ENCODE measurements around the gene CCDC50.

The CCDC50 gene

GRCh38 chr3:191328962-191329653, at the start of gene CCDC50:
CCDC50 (plus strand) TSS chr3:191329394; CDS start chr3:191329675, 281 bp downstream.
- peak; percentile 34 to 74 for DNase-seq

- no peak for DNase-seq
Observed at GRCh38 chr3:191280111-191280510, 49.1 kb upstream of the CCDC50 start.

- no peak for DNase-seq
Observed at GRCh38 chr3:191280882-191281281, 48.3 kb upstream of the CCDC50 start.

GRCh38 chr3:191282251-191283185, 46.7 kb upstream of the CCDC50 start:
- DNase-seq, result no peak

GRCh38 chr3:191283400-191283799, 45.8 kb upstream of the CCDC50 start:
- DNase-seq, result no peak

GRCh38 chr3:191290311-191291025, 38.7 kb upstream of the CCDC50 start:
- no peak for DNase-seq

- DNase-seq, result no peak
Observed at GRCh38 chr3:191292243-191293015, 36.8 kb upstream of the CCDC50 start.

- no peak for DNase-seq
Observed at GRCh38 chr3:191294291-191294690, 34.9 kb upstream of the CCDC50 start.

GRCh38 chr3:191296041-191296541, 33.1 kb upstream of the CCDC50 start:
- DNase-seq, result no peak

- no peak for DNase-seq
Observed at GRCh38 chr3:191298846-191299245, 30.3 kb upstream of the CCDC50 start.

- DNase-seq, result no peak
Observed at GRCh38 chr3:191300422-191300821, 28.8 kb upstream of the CCDC50 start.

GRCh38 chr3:191301017-191301416, 28.2 kb upstream of the CCDC50 start:
- no peak for DNase-seq

- DNase-seq, result no peak
Observed at GRCh38 chr3:191301782-191302411, 27.3 kb upstream of the CCDC50 start.

GRCh38 chr3:191302451-191302850, 26.7 kb upstream of the CCDC50 start:
- no peak for DNase-seq

GRCh38 chr3:191303596-191303995, 25.6 kb upstream of the CCDC50 start:
- DNase-seq, result no peak

- no peak for DNase-seq
Observed at GRCh38 chr3:191306428-191306827, 22.8 kb upstream of the CCDC50 start.

GRCh38 chr3:191307341-191307740, 21.9 kb upstream of the CCDC50 start:
- no peak for DNase-seq

- DNase-seq, result no peak
Observed at GRCh38 chr3:191313296-191313695, 15.9 kb upstream of the CCDC50 start.

GRCh38 chr3:191314109-191314728, 15.0 kb upstream of the CCDC50 start:
- DNase-seq, result no peak

- no peak for DNase-seq
Observed at GRCh38 chr3:191316876-191317603, 12.2 kb upstream of the CCDC50 start.

GRCh38 chr3:191320316-191320715, 8.9 kb upstream of the CCDC50 start:
- DNase-seq, result no peak
